ENCODE data around the gene CLCN6. TPM values are rescaled to one million over a fixed set of nuclear protein-coding genes. Genes with fewer than 3 reads are reported as not detected.

Gene CLCN6
- total and polyA plus RNA-seq, 2 of the 13 experiments (the other 11 are each of a cell fraction or from before 2014, with no cell fraction given) = 14.9 to 19.3 TPM

DNA sequence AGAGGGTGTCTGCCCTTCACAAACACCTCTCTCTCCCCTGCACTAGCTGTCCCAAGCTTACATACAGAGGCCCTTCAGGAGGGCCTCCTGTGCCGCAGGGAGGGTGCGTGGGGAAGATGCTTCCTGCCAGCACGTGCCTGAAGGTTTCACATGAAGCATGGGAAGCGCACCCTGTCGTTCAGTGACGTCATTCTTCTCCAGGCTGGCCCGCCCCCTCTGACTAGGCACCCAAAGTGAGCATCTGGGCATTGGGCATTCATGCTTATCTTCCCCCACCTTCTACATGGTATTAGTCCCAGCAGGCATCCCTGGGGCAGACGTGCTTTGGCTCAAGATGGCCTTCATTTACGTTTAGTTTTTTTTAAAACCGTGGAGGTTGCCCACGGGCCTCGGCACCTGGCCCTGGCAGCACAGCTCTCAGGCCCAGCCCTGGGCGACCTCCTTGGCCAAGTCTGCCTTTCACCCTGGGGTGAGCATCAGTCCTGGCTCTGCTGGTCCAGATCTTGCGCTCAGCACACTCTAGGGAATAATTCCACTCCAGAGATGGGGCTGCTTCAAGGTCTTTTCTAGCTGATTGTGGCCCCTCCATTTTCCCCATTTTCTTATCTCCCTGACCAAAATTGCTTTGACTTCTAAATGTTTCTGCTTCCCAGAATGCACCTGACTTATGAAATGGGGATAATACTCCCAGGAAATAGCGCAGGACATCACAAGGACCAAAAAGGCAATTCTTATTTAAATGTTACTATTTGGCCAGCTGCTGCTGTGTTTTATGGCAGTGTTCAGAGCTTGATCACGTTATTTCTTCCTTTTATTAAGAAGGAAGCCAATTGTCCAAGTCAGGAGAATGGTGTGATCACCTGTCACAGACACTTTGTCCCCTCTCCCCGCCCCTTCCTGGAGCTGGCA, 35.5 kb downstream of the CLCN6 start (continued):
- TF ChIP-seq, protein P1, sequence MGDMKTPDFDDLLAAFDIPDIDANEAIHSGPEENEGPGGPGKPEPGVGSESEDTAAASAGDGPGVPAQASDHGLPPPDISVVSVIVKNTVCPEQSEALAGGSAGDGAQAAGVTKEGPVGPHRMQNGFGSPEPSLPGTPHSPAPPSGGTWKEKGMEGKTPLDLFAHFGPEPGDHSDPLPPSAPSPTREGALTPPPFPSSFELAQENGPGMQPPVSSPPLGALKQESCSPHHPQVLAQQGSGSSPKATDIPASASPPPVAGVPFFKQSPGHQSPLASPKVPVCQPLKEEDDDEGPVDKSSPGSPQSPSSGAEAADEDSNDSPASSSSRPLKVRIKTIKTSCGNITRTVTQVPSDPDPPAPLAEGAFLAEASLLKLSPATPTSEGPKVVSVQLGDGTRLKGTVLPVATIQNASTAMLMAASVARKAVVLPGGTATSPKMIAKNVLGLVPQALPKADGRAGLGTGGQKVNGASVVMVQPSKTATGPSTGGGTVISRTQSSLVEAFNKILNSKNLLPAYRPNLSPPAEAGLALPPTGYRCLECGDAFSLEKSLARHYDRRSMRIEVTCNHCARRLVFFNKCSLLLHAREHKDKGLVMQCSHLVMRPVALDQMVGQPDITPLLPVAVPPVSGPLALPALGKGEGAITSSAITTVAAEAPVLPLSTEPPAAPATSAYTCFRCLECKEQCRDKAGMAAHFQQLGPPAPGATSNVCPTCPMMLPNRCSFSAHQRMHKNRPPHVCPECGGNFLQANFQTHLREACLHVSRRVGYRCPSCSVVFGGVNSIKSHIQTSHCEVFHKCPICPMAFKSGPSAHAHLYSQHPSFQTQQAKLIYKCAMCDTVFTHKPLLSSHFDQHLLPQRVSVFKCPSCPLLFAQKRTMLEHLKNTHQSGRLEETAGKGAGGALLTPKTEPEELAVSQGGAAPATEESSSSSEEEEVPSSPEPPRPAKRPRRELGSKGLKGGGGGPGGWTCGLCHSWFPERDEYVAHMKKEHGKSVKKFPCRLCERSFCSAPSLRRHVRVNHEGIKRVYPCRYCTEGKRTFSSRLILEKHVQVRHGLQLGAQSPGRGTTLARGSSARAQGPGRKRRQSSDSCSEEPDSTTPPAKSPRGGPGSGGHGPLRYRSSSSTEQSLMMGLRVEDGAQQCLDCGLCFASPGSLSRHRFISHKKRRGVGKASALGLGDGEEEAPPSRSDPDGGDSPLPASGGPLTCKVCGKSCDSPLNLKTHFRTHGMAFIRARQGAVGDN (CRISPR knock-in tag; IDR thresholded peaks at IDR 0.05) = peak; percentile 28; the same call in 1 of the 2 replicates
- TF ChIP-seq SIN3A (IDR thresholded peaks at IDR 0.05; ENCODE audit: borderline replicate concordance, low read depth, low read length) (0 out of 2 replicates have a peak, but pooled peaks have one; percentile 52), ATF7 (IDR thresholded peaks at IDR 0.05) (peak; percentile 75), ATF7 (CRISPR knock-in tag; IDR thresholded peaks at IDR 0.05) (no peak), NCOA1 (CRISPR knock-in tag; IDR thresholded peaks at IDR 0.05) (0 out of 2 replicates have a peak, but pooled peaks have one; percentile 14), ZNF546 (CRISPR knock-in tag; conservative IDR thresholded peaks at IDR 0.05) (0 out of 2 replicates have a peak, but pooled peaks have one; percentile 50)

Data from HepG2 (cell line).